ENCODE measurements around the gene PSMC5.
"Not testable (repeated sequence)": the region's sequence is repeated elsewhere in the genome, so short reads cannot be mapped to it uniquely, and the experiment has no call there.

PSMC5 gene

GRCh38 chr17:63871646-63872365 lies 44.6 kb downstream of the PSMC5 start:
- not testable (repeated sequence) for DNase-seq (ENCODE audit: low spot score)

- not testable (repeated sequence) for DNase-seq (ENCODE audit: low spot score)
Measured at GRCh38 chr17:63873577-63873976, 46.3 kb downstream of the PSMC5 start, which contains the start of gene CSH2. CSH2 (minus strand) TSS chr17:63873677; CDS start chr17:63873614, 63 bp downstream.

GRCh38 chr17:63874061-63874626 lies 46.9 kb downstream of the PSMC5 start:
- DNase-seq (ENCODE audit: low spot score): not testable (repeated sequence)

- not testable (repeated sequence) for DNase-seq (ENCODE audit: low spot score)
Measured at GRCh38 chr17:63874693-63875092, 47.5 kb downstream of the PSMC5 start.

GRCh38 chr17:63878413-63878812 lies 51.2 kb downstream of the PSMC5 start:
- DNase-seq (ENCODE audit: low spot score): not testable (repeated sequence)

- no peak for DNase-seq (ENCODE audit: low spot score)
Measured at GRCh38 chr17:63880706-63881105, 53.5 kb downstream of the PSMC5 start.

- not testable (repeated sequence) for DNase-seq (ENCODE audit: low spot score)
Measured at GRCh38 chr17:63881337-63881736, 54.1 kb downstream of the PSMC5 start.
